NCI-H510A treated with DMSO at 0.1 percent for 48 hours (cell line): ENCODE measurements around the gene MINK1.
"Not testable (repeated sequence)": the region's sequence is repeated elsewhere in the genome, so short reads cannot be mapped to it uniquely, and the experiment has no call there.

ENCODE experiments used
- DNase-seq: peaks from one replicate; lab custom pipeline; 2025; lab: John Stamatoyannopoulos, UW

MINK1 gene

DNA sequence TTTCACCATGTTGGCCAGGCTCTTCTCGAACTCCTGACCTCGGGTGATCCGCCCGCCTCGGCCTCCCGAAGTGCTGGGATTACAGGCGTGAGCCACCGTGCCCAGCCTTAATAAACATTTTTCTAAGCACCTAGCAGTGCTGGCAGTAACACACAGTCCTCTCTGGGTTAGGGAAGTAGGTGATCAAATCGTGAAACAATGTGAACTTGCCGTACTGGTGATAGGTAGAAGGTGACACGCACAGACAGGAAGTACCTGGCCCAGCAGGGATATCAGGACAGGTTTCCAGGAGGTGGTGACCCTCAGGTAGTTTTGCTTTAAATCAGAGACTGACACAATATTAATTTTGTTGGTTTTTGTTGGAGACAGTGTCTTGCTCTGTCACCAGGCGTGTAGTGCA, 21.7 kb upstream of the MINK1 start:
- DNase-seq = no peak

GRCh38 chr17:4812690-4813089, 20.4 kb upstream of the MINK1 start:
- no peak for DNase-seq

GRCh38 chr17:4815043-4815675, 18.0 kb upstream of the MINK1 start:
- no peak for DNase-seq

- no peak for DNase-seq
Observed at GRCh38 chr17:4816826-4817225, 16.3 kb upstream of the MINK1 start.

DNA sequence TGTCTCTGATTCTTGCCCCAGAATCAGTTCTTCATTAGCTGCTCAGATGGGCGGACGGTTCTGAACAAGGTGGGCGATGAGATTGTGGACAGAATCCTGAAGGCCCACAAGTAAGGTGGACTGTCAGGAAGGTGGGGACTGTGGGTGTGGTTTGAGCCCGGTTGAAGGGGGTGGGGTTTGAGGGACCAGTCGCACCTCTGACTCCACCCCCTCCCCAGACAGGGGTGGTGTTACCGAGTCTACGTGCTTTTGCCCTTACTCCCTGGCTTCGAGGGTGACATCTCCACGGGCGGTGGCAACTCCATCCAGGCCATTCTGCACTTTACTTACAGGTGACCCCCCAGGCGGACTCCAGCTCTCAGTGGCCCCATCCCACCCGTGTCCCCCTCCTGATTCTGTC, 14.9 kb upstream of the MINK1 start:
- DNase-seq = no peak

- no peak for DNase-seq
Observed at GRCh38 chr17:4822835-4823234, 10.3 kb upstream of the MINK1 start.

DNA sequence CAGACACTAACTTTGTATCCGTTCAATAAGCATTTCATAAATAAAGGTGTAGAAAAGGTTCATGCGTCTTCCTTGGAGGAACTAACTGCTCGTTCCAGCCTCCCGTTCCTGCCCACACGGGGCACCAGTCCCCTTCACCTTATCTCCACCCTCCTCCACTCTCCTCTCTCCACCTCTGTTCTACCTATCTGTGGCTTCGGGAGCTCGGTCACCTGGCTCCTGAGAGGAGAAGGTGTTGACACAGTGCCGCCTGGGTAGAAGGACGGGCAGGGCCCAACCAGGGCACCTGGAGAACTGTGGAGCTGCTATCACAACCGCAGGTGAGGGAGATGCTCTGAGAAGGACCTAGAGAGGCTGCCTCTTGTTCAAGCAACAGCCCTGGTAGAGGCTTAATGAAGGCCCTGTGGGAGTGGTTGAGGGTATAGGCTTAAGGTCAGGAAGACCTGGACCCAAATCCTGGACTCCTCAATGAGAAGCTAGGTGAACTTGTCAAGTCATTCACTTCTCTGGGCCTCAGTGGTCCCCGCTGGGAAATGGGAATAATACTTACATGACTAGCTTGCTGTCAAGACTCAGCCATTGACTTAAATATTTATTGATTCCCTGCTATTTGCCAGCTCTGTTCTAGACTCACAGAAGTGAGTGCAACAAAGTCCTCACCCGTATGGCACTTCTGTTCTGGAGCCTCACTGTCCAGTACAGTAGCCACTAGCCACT, 9.6 kb upstream of the MINK1 start:
- DNase-seq = peak; percentile 23

- DNase-seq = no peak
Observed at GRCh38 chr17:4827399-4827798, 5.7 kb upstream of the MINK1 start.

- DNase-seq = not testable (repeated sequence)
Observed at GRCh38 chr17:4832829-4833177, 337 bp upstream of the MINK1 start.

DNA sequence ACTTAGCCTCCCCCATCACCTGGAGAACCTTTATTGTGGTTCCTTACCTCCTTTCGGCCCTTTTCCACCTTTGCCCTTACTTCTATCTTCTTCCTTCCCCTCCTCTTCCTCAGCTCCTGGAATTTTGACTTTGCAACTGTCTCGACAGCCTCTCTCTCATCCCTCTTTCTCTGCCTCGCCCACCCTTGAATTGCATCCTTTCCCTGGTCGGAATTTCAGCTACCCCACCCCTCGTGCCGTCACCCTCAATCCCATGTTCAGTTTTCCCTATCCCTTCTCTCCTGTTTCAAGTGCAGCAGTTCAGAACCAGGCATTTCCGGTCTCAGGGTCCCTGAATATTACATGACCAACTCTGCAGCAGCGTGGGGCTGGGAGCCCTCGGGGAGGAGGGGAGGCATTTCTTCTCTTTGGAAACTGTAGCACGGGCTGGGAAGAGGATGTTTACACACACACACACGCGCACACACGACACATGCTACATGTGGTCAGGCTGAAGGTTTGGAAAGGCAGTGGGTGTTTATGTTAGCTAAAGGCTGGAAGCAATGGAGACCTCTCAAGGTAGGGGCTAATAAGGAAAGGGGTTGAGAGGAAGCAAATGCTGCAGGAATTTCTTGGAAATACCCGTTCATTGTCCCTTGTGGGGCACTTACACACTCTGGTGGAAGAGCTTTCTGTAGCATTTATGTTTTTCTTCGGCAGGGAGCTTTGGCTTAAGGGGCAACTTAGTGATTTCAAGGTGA, 971 bp downstream of the MINK1 start:
- DNase-seq = no peak

- no peak for DNase-seq
Observed at GRCh38 chr17:4834681-4835020, 1.5 kb downstream of the MINK1 start.

GRCh38 chr17:4836221-4836620, 3.1 kb downstream of the MINK1 start:
- no peak for DNase-seq

- no peak for DNase-seq
Observed at GRCh38 chr17:4837471-4838308, 4.5 kb downstream of the MINK1 start.

GRCh38 chr17:4838309-4838785, 5.2 kb downstream of the MINK1 start:
- DNase-seq = no peak

DNA sequence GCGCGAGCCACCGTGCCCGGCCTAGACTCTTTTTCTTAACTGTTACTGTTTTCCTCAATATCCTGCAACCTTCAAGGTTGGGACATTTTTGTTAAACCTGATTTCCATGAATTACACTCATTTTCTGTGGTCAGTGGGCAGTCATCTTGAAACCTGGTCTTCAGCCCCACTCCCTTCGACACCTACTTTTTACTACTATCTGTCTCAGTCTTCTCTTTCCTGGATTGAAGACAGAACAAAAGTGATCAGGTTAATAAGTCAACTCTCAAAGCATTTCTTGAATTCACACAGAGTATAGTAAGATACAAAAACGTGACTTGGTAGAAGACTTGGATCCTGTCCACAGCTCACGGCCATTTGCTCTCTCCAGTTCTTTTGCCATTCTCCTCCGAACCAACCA, 6.1 kb downstream of the MINK1 start:
- no peak for DNase-seq

GRCh38 chr17:4839965-4840892, 7.1 kb downstream of the MINK1 start:
- DNase-seq = no peak

GRCh38 chr17:4840893-4841242, 7.7 kb downstream of the MINK1 start:
- DNase-seq = no peak

DNA sequence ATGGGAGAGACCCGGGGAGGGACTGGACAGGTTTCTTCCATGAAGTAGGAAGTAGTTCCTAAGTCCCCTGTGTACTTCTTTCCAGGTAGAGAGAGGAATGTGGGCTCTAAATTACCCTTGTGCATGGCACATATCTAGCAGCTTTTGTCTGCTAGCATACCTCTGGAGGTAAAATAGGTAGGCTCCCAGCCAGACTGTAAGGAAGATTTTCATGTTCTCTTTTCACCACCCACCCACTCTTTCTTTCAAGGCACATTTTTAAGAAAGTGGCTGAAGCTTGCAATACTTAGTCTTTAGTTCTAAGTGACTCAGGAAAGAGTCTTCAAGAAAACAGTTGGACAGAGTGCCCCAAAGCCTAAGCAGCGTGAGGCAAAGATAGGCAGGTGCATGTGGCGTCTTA, 9.2 kb downstream of the MINK1 start:
- no peak for DNase-seq

DNA sequence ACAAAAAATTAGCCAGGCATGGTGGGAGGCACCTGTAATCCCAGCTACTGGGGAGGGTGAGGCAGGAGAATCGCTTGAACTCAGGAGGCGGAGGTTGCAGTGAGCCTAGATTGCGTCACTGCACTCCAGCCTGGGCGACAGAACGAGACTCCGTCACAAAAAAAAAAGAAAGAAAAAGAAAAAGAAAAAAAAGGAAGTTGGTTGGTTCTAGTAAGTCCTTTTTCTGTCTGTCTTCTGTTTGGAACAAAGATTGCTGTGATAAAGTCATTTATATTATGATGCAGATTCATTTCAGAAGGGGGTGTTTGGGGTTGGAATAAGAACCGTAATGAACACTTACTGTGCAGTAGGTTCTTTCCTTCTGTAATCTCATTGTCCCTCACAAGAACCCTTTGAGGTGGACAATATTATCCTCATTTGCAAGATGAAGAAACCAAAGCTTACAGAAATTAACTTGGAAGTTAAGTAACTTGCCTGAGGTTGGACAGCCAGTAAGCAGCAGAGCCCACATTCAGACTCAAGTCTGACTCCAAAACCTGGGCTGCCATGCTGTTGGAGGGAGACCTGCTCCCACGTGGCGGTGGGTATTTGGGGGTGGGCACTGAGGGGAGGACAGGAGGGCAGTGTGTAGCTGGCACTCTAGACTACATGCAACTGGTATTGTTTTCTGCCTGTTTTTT, 10.3 kb downstream of the MINK1 start:
- no peak for DNase-seq

- no peak for DNase-seq
Observed at GRCh38 chr17:4845118-4845517, 12.0 kb downstream of the MINK1 start.
